ENCODE results near the gene GPD1L. TPM values are rescaled to one million over a fixed set of nuclear protein-coding genes. Genes with fewer than 3 reads are reported as not detected.

The GPD1L gene
- total and polyA plus RNA-seq, 2 of the 13 experiments (the other 11 are each of a cell fraction or from before 2014, with no cell fraction given) = 4.9 to 13.7 TPM

GRCh38 chr3:32147509-32147908 lies 41.1 kb downstream of the GPD1L start:
- Histone ChIP-seq H3K9me3 (ENCODE audit: low read length) (no peaks in the 10 kb centered on the region), H3K9ac (ENCODE audit: insufficient read depth, low read depth, low read length) (no peak overlapping the region), H3K4me3 (replicated peaks in 1 of 3; ENCODE audit: insufficient read depth in 1 of 3, low read depth in 2 of 3, low read length in 3 of 3) (no peak overlapping the region), H2AFZ (ENCODE audit: low read length) (no peak overlapping the region), H3K4me1 (ENCODE audit: insufficient read depth, low read length) (peaks cover 25% of the 10 kb centered on the region), H4K20me1 (ENCODE audit: insufficient read depth, low read length) (no peaks in the 10 kb centered on the region), H3K27ac (ENCODE audit: extremely low read length, insufficient read depth, low read length) (no peak overlapping the region), H3K27me3 (ENCODE audit: control insufficient read depth in 1 of 2, insufficient read depth in 2 of 2, low read length in 2 of 2) (no peaks in the 10 kb centered on the region; a peak in 1 of 5 replicates), H3K4me2 (ENCODE audit: low read depth, low read length) (no peak overlapping the region), H3K36me3 (replicated peaks in 1 of 2; ENCODE audit: control insufficient read depth in 1 of 2, insufficient read depth in 2 of 2, low read length in 2 of 2) (no peaks in the 10 kb centered on the region; a peak in 1 of 5 replicates), H3K79me2 (ENCODE audit: insufficient read depth, low read length) (no peaks in the 10 kb centered on the region)
- WGBS (ENCODE audit: low lambda C conversion rate) = 100% methylated on average over 1 of the region's 1 CpG
- FAIRE-seq (no peak), ATAC-seq (no peak), DNase-seq (ENCODE audit: low spot score) (no peak)
- ChIA-PET CTCF (ENCODE audit: low intra/inter-chr PET ratio, low total read pairs) (no interaction called here), POLR2A (no interaction called here)
- intact Hi-C loops (cut with micrococcal nuclease; ENCODE audit: unreplicated experiment) (no loop called here), in situ Hi-C loops (cut with HindIII; ENCODE audit: extremely low pct_ligation_motif_present, low pct_unique_long_range_greater_than_20kb) (no loop called here)
- no peak for TF ChIP-seq ZNF414 (CRISPR knock-in tag; IDR thresholded peaks at IDR 0.05)
- TF ChIP-seq XRCC5 (optimal IDR thresholded peaks at IDR 0.05; ENCODE audit: low read length) = no peak
- TF ChIP-seq ZNF207 (IDR thresholded peaks at IDR 0.05; ENCODE audit: borderline replicate concordance) = no peak
- TF ChIP-seq AGO2 (optimal IDR thresholded peaks at IDR 0.05; ENCODE audit: low read depth, low read length) = no peak
- no peak for TF ChIP-seq ZNF670 (CRISPR knock-in tag; IDR thresholded peaks at IDR 0.05; ENCODE audit: borderline replicate concordance)
- TF ChIP-seq ZNF33A (CRISPR knock-in tag; IDR thresholded peaks at IDR 0.05; ENCODE audit: borderline replicate concordance) = no peak
- TF ChIP-seq, protein P1, sequence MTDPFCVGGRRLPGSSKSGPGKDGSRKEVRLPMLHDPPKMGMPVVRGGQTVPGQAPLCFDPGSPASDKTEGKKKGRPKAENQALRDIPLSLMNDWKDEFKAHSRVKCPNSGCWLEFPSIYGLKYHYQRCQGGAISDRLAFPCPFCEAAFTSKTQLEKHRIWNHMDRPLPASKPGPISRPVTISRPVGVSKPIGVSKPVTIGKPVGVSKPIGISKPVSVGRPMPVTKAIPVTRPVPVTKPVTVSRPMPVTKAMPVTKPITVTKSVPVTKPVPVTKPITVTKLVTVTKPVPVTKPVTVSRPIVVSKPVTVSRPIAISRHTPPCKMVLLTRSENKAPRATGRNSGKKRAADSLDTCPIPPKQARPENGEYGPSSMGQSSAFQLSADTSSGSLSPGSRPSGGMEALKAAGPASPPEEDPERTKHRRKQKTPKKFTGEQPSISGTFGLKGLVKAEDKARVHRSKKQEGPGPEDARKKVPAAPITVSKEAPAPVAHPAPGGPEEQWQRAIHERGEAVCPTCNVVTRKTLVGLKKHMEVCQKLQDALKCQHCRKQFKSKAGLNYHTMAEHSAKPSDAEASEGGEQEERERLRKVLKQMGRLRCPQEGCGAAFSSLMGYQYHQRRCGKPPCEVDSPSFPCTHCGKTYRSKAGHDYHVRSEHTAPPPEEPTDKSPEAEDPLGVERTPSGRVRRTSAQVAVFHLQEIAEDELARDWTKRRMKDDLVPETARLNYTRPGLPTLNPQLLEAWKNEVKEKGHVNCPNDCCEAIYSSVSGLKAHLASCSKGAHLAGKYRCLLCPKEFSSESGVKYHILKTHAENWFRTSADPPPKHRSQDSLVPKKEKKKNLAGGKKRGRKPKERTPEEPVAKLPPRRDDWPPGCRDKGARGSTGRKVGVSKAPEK (CRISPR knock-in tag; IDR thresholded peaks at IDR 0.05; ENCODE audit: borderline replicate concordance) = no peak
- no peak for TF ChIP-seq ZNF773 (CRISPR knock-in tag; IDR thresholded peaks at IDR 0.05; ENCODE audit: borderline replicate concordance)
- no peak for TF ChIP-seq NKX3-1 (CRISPR knock-in tag; IDR thresholded peaks at IDR 0.05)
- BruUV-seq (replicated peaks) = no TSS peak
